ENCODE data around the gene UVSSA. TPM values are rescaled to one million over a fixed set of nuclear protein-coding genes. Genes with fewer than 3 reads are reported as not detected.
A peak's percentile ranks its signal among the peaks of the same experiment; 100 is the strongest.

Gene UVSSA
- 3.2 and 4.9 TPM in 2 replicates for total RNA-seq (2014; rRNA removed; shearing (Covaris generic))

- DNase-seq (ENCODE audit: low read depth) = peak; percentile 100
These were observed at the start of gene UVSSA for GRCh38 chr4:1346781-1347409. UVSSA (plus strand) TSS chr4:1347208; CDS start chr4:1348092, 884 bp downstream.

- no peak for DNase-seq (ENCODE audit: low read depth)
These were observed 49.3 kb upstream of the UVSSA start for GRCh38 chr4:1297456-1298325.

GRCh38 chr4:1298461-1298860 is 48.5 kb upstream of the UVSSA start:
- DNase-seq (ENCODE audit: low read depth) = no peak

GRCh38 chr4:1299301-1299860 is 47.6 kb upstream of the UVSSA start:
- DNase-seq (ENCODE audit: low read depth) = no peak

- DNase-seq (ENCODE audit: low read depth) = peak; percentile 76
These were observed 46.2 kb upstream of the UVSSA start for GRCh38 chr4:1300466-1301455.

GRCh38 chr4:1302159-1302558 is 44.8 kb upstream of the UVSSA start:
- DNase-seq (ENCODE audit: low read depth) = no peak

GRCh38 chr4:1305261-1305711 is 41.7 kb upstream of the UVSSA start:
- no peak for DNase-seq (ENCODE audit: low read depth)

GRCh38 chr4:1305781-1306455 is 41.1 kb upstream of the UVSSA start:
- no peak for DNase-seq (ENCODE audit: low read depth)

- DNase-seq (ENCODE audit: low read depth) = no peak
These were observed 38.9 kb upstream of the UVSSA start for GRCh38 chr4:1307951-1308735.

GRCh38 chr4:1309261-1310010 is 37.6 kb upstream of the UVSSA start:
- DNase-seq (ENCODE audit: low read depth) = peak; percentile 78

GRCh38 chr4:1310031-1310795 is 36.8 kb upstream of the UVSSA start:
- DNase-seq (ENCODE audit: low read depth) = no peak

- DNase-seq (ENCODE audit: low read depth) = no peak
These were observed 36.0 kb upstream of the UVSSA start for GRCh38 chr4:1310796-1311631.

GRCh38 chr4:1312821-1313640 is 34.0 kb upstream of the UVSSA start:
- no peak for DNase-seq (ENCODE audit: low read depth)

- DNase-seq (ENCODE audit: low read depth) = no peak
These were observed 31.7 kb upstream of the UVSSA start for GRCh38 chr4:1315306-1315705.

- no peak for DNase-seq (ENCODE audit: low read depth)
These were observed 31.0 kb upstream of the UVSSA start for GRCh38 chr4:1315836-1316536.

GRCh38 chr4:1316537-1317168 is 30.4 kb upstream of the UVSSA start:
- DNase-seq (ENCODE audit: low read depth) = no peak
